KOPT-K1 (cell line): ENCODE results near the gene PCCA.
"Not testable (repeated sequence)": the region's sequence is repeated elsewhere in the genome, so short reads cannot be mapped to it uniquely, and the experiment has no call there.

Experiments
- H3K27ac ChIP-seq: fragments of 200-600 bp; sonication (generic); 2 replicates; pipeline ENCODE4 v1.5.1; 2016; ENCODE audit warnings: antibody characterized with exemption, mild to moderate bottlenecking, low read depth, low read length; ENCODE audit not compliant: poor library complexity, severe bottlenecking
- H3K36me3 ChIP-seq: fragments of 200-600 bp; sonication (generic); 2 replicates; pipeline ENCODE4 v1.5.1; 2017; ENCODE audit warnings: antibody characterized with exemption, mild to moderate bottlenecking, low read length, moderate library complexity; ENCODE audit not compliant: insufficient read depth
- H3K9me3 ChIP-seq: fragments of 200-600 bp; sonication (generic); 2 replicates; pipeline ENCODE4 v1.5.1; 2017; ENCODE audit warnings: antibody characterized with exemption, low read length, mild to moderate bottlenecking; ENCODE audit not compliant: insufficient read depth, poor library complexity, severe bottlenecking

PCCA gene, protein sequence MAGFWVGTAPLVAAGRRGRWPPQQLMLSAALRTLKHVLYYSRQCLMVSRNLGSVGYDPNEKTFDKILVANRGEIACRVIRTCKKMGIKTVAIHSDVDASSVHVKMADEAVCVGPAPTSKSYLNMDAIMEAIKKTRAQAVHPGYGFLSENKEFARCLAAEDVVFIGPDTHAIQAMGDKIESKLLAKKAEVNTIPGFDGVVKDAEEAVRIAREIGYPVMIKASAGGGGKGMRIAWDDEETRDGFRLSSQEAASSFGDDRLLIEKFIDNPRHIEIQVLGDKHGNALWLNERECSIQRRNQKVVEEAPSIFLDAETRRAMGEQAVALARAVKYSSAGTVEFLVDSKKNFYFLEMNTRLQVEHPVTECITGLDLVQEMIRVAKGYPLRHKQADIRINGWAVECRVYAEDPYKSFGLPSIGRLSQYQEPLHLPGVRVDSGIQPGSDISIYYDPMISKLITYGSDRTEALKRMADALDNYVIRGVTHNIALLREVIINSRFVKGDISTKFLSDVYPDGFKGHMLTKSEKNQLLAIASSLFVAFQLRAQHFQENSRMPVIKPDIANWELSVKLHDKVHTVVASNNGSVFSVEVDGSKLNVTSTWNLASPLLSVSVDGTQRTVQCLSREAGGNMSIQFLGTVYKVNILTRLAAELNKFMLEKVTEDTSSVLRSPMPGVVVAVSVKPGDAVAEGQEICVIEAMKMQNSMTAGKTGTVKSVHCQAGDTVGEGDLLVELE

DNA sequence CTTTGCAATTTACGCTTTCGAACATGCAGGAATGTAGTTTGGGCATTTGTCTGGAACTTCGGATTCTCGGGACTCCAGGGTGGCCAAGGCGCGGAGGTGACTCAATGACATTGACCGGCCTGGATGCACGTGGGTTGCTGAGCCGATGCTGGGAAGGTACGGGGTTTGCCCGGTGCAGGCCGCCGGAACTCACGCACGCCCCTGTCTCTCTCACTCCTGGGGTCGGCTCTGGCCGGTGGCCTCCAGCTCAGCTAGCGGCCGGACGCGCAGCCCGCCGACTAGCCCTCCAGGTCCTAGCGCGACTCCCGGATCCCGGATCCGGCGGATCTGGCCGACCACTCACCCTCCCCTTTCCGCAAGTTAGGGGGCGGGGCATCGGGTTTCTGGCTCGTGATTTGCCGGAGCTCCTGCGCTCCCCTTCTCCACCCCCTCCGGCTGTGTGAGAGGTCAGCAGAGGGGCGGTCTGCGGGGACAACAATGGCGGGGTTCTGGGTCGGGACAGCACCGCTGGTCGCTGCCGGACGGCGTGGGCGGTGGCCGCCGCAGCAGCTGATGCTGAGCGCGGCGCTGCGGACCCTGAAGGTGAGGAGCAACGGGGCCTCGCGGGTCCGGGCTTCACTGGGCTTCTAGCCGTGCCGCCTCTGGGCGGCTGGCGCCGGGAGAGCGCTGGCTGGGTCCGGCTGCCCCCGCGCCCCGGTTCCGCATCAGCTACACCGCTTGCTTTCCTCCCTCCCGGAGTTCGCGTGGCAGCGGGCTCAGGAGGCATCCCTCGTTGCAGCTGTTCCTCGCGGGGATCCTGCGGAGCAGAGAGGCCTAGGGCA is at the start of gene PCCA:
Gene PCCA (plus strand): TSS at position 450 of the 821 bp plus-strand sequence. CDS start 28 bp downstream, at position 478.
- H3K9me3 ChIP-seq: peaks cover 5% of the 10 kb centered on the region
- no peaks in the 10 kb centered on the region for H3K36me3 ChIP-seq
- no peak within 1 kb of the TSS for H3K27ac ChIP-seq

DNA sequence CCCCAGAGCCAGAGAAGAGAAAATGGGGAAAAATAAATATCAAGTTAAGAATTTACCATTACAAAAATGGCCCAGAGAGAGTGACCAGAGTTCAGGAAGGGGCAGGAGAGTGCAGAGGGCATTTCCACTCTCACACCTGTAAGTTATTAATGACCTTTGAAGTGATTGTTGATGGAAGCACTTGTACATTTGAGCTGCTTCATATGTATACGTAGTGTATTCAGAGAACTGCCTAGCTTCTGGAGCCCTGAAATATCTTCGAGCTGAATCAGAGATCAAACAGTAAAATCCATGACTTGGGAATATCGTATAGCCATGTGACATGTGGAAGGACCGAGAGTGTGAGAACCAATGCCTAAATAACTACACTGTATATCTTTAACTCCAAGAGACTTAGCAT is 49.2 kb upstream of the PCCA start:
- no peaks in the 10 kb centered on the region for H3K36me3 ChIP-seq
- H3K9me3 ChIP-seq: no peaks in the 10 kb centered on the region
- H3K27ac ChIP-seq: no peak overlapping the region

DNA sequence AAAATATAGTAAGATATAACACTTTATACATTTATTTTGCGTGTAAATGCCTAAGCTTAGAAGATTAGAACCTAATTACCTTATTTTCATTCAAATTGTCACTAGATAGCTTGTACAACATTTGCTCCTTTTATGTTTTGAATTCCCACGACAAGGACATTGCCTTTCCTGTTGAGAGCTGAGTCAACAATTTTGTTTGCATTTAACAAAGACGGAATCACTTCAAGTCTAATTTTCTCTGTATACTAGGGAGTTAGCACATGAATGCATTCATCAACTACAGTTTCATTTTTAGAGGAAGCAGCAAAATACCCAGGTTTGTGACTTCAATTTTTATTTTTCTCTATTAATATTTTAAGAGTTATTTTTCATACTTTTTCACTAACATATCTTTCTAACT is 48.7 kb upstream of the PCCA start:
- Histone ChIP-seq H3K27ac (no peak overlapping the region), H3K36me3 (no peaks in the 10 kb centered on the region), H3K9me3 (no peaks in the 10 kb centered on the region)

- Histone ChIP-seq H3K27ac (no peak overlapping the region), H3K9me3 (no peaks in the 10 kb centered on the region), H3K36me3 (no peaks in the 10 kb centered on the region)
Measured at GRCh38 chr13:100044936-100045335, 44.0 kb upstream of the PCCA start.

DNA sequence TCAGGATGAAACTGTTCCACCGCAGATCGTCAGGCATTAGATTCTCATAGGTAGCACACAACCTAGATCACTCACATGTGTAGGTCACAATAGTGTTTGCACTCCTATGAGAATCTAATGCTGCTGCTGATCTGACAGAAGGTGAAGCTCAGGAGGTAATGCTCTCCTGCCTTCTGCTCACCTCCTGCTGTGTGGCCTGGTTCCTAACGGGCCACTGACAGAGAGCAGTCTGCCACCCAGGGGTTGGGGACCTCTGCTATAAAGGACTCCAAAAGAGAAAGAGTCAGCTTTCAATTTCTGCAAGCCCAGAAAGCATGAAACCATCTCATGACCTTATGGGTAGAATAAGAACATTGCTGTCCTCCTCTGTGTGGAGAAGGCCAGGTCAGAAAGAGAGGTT is 43.5 kb upstream of the PCCA start:
- no peaks in the 10 kb centered on the region for H3K9me3 ChIP-seq
- no peaks in the 10 kb centered on the region for H3K36me3 ChIP-seq
- no peak overlapping the region for H3K27ac ChIP-seq

- no peak overlapping the region for H3K27ac ChIP-seq
- H3K9me3 ChIP-seq: no peaks in the 10 kb centered on the region
- no peaks in the 10 kb centered on the region for H3K36me3 ChIP-seq
Measured at GRCh38 chr13:100051070-100051469, 37.8 kb upstream of the PCCA start.

DNA sequence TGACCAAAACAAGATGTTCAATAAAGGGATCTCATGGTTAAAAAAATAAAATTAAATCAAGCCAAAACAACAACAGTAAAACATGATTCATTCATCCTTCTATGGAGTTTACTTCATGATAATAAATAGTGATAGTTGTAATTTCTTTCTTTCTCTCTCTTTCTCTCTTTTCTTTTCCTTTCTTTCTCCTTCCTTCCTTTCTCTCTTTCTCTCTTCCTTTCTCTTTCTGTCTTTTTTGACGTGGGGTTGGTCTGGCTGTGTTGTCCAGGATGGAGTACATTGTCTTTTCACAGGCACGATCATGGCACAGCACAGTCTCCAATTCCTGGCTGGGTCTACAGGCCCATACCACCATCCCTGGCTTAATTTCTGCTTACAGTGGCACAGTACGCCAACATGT is 29.1 kb upstream of the PCCA start:
- Histone ChIP-seq H3K27ac (no peak overlapping the region), H3K36me3 (no peaks in the 10 kb centered on the region), H3K9me3 (peaks cover 7% of the 10 kb centered on the region)

- no peak overlapping the region for H3K27ac ChIP-seq
- peaks cover 6% of the 10 kb centered on the region for H3K9me3 ChIP-seq
Measured at GRCh38 chr13:100063333-100063732, 25.6 kb upstream of the PCCA start.

GRCh38 chr13:100063906-100064305 is 25.0 kb upstream of the PCCA start:
- no peaks in the 10 kb centered on the region for H3K9me3 ChIP-seq
- H3K36me3 ChIP-seq: no peaks in the 10 kb centered on the region
- no peak overlapping the region for H3K27ac ChIP-seq

More at GRCh38 chr13:100063333-100063732, 25.6 kb upstream of the PCCA start:
- H3K36me3 ChIP-seq: no peaks in the 10 kb centered on the region

DNA sequence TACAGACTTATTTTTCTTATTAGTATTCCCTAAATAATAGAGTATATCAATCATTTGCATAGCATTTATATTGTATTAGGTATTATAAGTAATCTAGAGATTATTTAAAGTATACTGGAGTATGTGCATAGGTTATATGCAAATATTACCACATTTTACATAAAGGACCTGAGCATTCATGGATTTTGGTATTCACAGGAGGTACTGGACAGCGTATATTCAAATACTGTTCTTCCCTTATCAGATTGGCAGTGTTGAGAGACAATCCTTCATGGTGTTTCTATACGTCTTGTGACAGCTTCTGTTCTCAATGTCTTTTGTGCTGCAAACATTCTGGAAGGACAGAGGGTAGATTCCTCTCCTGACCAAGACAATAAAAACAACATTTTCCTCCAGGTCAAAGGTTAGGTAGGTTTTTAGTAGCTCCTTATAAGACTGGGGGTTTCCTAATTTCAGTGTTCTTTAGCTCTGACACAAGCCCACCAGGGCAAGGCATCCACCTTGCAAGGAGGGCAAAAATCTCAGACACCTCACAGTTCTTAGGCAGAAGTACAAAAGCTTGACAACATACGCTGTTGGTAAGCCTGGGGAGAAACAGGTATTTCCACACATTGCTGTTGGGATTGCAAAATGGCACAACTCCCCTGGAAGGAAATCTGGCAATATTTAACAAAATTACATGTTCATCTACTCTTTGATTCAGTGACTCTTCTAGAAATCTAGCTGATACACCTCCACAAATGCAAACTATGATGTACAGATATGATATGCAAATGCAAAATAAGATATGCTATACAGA is 20.6 kb upstream of the PCCA start:
- Histone ChIP-seq H3K27ac (no peak overlapping the region), H3K9me3 (no peaks in the 10 kb centered on the region), H3K36me3 (no peaks in the 10 kb centered on the region)

- no peak overlapping the region for H3K27ac ChIP-seq
- no peaks in the 10 kb centered on the region for H3K9me3 ChIP-seq
- no peaks in the 10 kb centered on the region for H3K36me3 ChIP-seq
Measured at GRCh38 chr13:100069278-100069677, 19.6 kb upstream of the PCCA start.

DNA sequence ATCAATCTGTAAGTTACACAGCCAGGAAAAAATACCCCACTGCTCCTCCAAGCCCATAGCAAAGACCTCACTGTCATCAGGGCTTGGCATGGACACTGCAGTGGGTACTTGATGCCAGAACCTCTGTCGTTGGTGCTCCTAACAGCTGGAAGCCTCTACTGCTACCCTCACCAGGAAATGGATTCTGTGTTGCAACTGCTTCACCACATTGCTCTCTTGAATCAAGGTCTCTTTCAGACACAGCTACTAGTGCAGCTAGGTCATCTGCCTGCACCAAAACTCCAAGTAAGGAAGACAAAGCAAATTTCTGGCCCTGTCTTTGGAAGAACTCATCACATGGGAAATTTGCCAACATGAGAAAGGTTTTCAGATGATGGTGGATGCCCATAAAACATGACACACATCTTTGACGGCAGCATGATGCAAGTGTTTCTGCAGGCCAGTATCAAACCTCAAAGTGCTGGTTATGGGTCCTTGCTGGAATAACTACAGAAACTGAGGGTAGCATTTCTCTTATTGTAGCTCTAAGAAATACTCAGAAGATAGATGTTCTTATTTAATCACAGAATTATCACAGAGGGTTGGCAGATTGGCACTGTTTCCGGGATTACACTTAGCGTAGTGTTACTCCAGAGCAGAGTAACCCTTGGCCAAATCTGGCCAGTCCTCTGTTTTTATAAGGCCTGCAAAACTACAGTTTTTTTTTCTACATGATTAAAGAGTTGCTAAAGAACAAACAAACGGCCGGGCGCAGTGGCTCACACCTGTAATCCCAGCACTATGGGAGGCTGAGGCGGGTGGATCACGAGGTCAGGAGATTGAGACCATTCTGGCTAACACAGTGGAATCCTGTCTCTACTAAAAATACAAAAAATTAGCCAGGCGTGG is 12.9 kb upstream of the PCCA start:
- H3K36me3 ChIP-seq: no peaks in the 10 kb centered on the region
- no peak overlapping the region for H3K27ac ChIP-seq
- H3K9me3 ChIP-seq: no peaks in the 10 kb centered on the region

GRCh38 chr13:100079003-100079402 is 9.9 kb upstream of the PCCA start:
- H3K27ac ChIP-seq, H3K36me3 ChIP-seq, H3K9me3 ChIP-seq: not testable (repeated sequence)

DNA sequence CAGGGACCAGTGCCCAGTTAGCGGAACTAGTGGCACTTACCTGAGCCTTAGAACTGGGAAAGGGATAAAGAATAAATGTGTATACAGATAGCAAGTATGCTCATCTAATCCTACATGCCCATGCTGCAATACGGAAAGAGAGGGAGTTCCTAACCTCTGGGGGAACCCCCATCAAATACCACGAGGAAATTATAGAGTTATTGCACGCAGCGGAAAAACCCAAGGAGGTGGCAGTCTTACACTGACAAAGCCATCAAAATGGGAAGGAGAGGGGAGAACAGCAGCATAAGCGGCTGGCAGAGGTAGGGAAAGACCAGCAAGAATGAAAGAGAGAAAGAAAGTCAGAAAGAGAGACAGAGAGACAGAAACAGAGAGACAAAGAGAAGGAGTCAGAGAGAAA is 5.5 kb upstream of the PCCA start:
- not testable (repeated sequence) for H3K27ac ChIP-seq, H3K9me3 ChIP-seq, H3K36me3 ChIP-seq
